GM12872 (cell line): ENCODE results near the gene KCNK1.

Experiments
- CTCF ChIP-seq: IDR thresholded peaks from 3 replicates; pipeline ENCODE4 v1.5.1; 2011; ENCODE audit warnings: low read depth, mild to moderate bottlenecking, low read length, moderate library complexity; ENCODE audit not compliant: insufficient read depth

KCNK1 gene

GRCh38 chr1:233597489-233597901 is 16.4 kb upstream of the KCNK1 start:
- no peak for TF ChIP-seq CTCF

- no peak for TF ChIP-seq CTCF
Measured at GRCh38 chr1:233598891-233599541, 14.9 kb upstream of the KCNK1 start.

GRCh38 chr1:233599542-233600073 is 14.3 kb upstream of the KCNK1 start:
- TF ChIP-seq CTCF = no peak

- no peak for TF ChIP-seq CTCF
Measured at GRCh38 chr1:233600488-233600887, 13.4 kb upstream of the KCNK1 start.

GRCh38 chr1:233603478-233603877 is 10.4 kb upstream of the KCNK1 start:
- TF ChIP-seq CTCF = no peak

- TF ChIP-seq CTCF = no peak
Measured at GRCh38 chr1:233605205-233605604, 8.7 kb upstream of the KCNK1 start.

- no peak for TF ChIP-seq CTCF
Measured at GRCh38 chr1:233606813-233607212, 7.1 kb upstream of the KCNK1 start.
